Effector memory CD8-positive, alpha-beta T cell (primary cell): ENCODE data around the gene GLI1.

ENCODE experiments used
- ATAC-seq: fragments of 150-1000 bp; cut with Tn5 transposase; replicated peaks from 2 replicates; pipeline ENCODE4 v1.10.0; 2021; ENCODE audit warnings: mild to moderate bottlenecking, moderate library complexity
- DNase-seq, 3 experiments: peaks; one replicate each; pipeline ENCODE4 v3.0.0; 2021
- H3K27ac Mint-ChIP-seq, 2 donors: one replicate each; pipeline ENCODE4 v1.8.0; 2022; ENCODE audit warnings: mild to moderate bottlenecking in 2 of 2, mixed read lengths in 2 of 2, moderate library complexity in 2 of 2
- H3K27me3 Mint-ChIP-seq, 2 donors: one replicate each; pipeline ENCODE4 v1.8.0; 2022; ENCODE audit warnings: mixed read lengths in 2 of 2
- H3K36me3 Mint-ChIP-seq: one replicate; pipeline ENCODE4 v1.8.0; 2022; ENCODE audit warnings: mild to moderate bottlenecking, moderate library complexity, mixed read lengths; ENCODE audit not compliant: insufficient read depth
- H3K4me1 Mint-ChIP-seq, 2 donors: one replicate each; pipeline ENCODE4 v1.8.0; 2022; ENCODE audit warnings: low read depth in 2 of 2, mixed read lengths in 2 of 2
- H3K4me3 Mint-ChIP-seq, 2 donors: one replicate each; pipeline ENCODE4 v1.8.0; 2022; ENCODE audit warnings: mild to moderate bottlenecking in 2 of 2, mixed read lengths in 2 of 2, moderate library complexity in 2 of 2
- H3K9me3 Mint-ChIP-seq, 2 donors: one replicate each; pipeline ENCODE4 v1.8.0; 2022; ENCODE audit warnings: mixed read lengths in 2 of 2

The GLI1 gene

GRCh38 chr12:57518920-57519795 lies 59.6 kb downstream of the GLI1 start:
- Mint-ChIP-seq H3K36me3 (peaks cover 92% of the 10 kb centered on the region), H3K4me1 (peaks cover 48 to 50% of the 10 kb centered on the region in 2 donors), H3K9me3 (no peaks in the 10 kb centered on the region), H3K4me3 (peak overlapping the region; percentile 97 to 98), H3K27me3 (no peaks in the 10 kb centered on the region), H3K27ac (peak overlapping the region; percentile 99)
- DNase-seq (no peak), ATAC-seq (no peak)

- Mint-ChIP-seq H3K4me3 (peak overlapping the region; percentile 97 to 98), H3K9me3 (no peaks in the 10 kb centered on the region), H3K27ac (peak overlapping the region; percentile 99), H3K36me3 (peaks cover 89% of the 10 kb centered on the region), H3K4me1 (peaks cover 53 to 55% of the 10 kb centered on the region in 2 donors), H3K27me3 (no peaks in the 10 kb centered on the region)
- ATAC-seq: no peak
- DNase-seq: peak in 2 of 3 experiments; percentile 14 to 24
These were observed 60.1 kb downstream of the GLI1 start for GRCh38 chr12:57519796-57520052.

DNA sequence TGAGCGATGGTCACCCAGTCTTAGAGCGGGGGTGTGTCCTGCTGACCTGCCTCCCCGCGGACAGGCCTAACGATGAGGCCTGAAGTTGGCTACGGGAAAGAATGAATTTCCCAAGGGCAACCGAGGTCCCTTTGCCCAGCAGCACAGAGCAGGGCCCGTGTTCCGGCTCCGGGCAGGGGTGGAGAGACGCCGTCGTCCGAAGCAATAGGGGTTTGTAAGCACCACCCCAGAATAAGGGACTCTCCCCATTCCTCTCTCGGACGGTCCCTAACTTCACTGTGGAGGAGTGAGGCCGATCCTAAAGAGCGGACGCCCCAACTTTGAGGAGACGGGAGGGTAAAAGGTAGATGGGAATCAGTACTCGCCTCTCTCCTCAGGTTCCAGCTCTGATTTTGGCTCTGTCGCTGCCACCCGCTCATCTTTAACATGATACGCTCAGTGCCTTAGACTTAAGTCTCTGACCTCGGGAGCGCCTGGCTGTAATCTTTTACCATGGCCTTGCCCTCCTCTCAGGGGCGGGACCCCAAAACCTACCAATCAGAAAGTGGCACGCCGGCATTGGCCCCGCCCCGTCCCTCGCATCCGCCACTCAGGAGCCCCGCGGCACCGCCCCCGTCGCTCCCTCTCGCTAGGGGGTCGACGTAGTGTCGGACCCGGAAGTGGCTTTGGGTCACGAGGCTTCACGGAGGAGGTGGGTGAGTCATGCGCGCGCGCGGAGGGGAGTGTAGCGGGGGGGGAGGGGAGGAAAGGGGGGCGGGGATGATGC lies 60.7 kb downstream of the GLI1 start, which contains the start of gene DDIT3:
Gene DDIT3, minus strand, starts transcription at position 462 of the 766 bp plus-strand sequence. CDS start 3,108 bp downstream, outside the sequence.
- Mint-ChIP-seq H3K9me3 (no peaks in the 10 kb centered on the region), H3K27ac (peak within 1 kb of the TSS; percentile 99), H3K36me3 (peaks cover 84% of the 10 kb centered on the region), H3K4me1 (peaks cover 57 to 58% of the 10 kb centered on the region in 2 donors), H3K27me3 (no peaks in the 10 kb centered on the region), H3K4me3 (peak within 1 kb of the TSS; percentile 97 to 98)
- peak; percentile 71 for ATAC-seq
- peak; percentile 99 for DNase-seq

DNA sequence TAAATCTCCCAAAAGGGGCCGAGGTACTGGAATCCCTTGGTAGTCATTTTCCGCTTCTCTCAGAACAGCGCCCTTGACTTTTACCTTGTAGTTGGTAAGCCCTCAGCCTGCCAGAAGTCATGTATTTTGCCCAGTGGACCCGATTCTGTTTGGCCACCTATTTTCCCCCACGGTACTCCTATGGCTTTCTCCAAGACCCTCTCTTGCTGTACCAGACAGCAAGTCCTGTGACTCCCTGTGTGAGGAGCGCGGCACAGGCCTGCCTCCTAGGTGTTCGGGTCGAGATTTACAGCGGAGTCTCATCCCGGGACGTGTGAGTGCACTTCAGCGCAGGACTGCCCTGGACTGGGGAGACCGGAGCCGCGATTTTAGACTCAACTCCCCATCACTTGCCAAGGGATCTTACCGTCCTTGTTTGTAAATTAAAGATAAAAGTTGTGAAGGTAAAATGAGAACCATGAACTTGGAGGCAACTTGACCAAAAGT lies 62.0 kb downstream of the GLI1 start:
- peak overlapping the region; percentile 97 to 98 for H3K4me3 Mint-ChIP-seq
- peaks cover 78% of the 10 kb centered on the region for H3K36me3 Mint-ChIP-seq

More for the DNA sequence above, 62.0 kb downstream of the GLI1 start:
- DNase-seq: no peak
- Mint-ChIP-seq H3K9me3 (no peaks in the 10 kb centered on the region), H3K27me3 (no peaks in the 10 kb centered on the region), H3K4me1 (peaks cover 61 to 69% of the 10 kb centered on the region in 2 donors), H3K27ac (peak overlapping the region; percentile 99)
- ATAC-seq: no peak
